Measurements from ENCODE around the gene ZNF385C. TPM values are rescaled to one million over a fixed set of nuclear protein-coding genes. Genes with fewer than 3 reads are reported as not detected.

ZNF385C gene
- total RNA-seq, 1 experiment from 2014 or later = 4.0 TPM

DNA sequence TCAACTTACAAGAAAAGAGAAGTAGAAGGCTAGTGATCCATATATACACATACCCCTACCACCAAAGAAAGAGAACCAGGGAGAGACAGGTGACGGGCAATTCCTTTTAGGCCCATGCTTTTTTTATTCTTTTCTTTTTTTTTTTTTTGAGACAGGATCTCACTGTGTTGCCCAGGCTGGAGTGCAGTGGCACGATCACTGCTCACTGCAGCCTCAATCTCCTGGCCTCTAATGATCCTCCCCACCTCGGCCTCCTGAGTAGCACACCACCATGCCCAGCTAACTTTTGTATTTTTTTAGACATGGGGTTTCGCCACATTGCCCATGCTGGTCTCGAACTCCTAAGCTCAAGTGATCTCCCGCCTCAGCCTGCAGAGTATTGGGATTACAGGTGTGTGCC, 29.1 kb upstream of the ZNF385C start:
- no peak overlapping the region for H3K4me3 Mint-ChIP-seq (ENCODE audit: low read depth, unreplicated experiment)
- intact Hi-C loops (cut with micrococcal nuclease; ENCODE audit: unreplicated experiment) = no loop called here
- no peaks in the 10 kb centered on the region for H3K9me3 Mint-ChIP-seq (ENCODE audit: low read depth, unreplicated experiment)
- BruUV-seq (replicated peaks) = no TSS peak
- CTCF ChIA-PET = interaction anchor here (0.7 kb wide), 1 partner anchor 27 kb away, joined by 7 read pairs; no protein-coding TSS in a partner anchor
- H3K36me3 Mint-ChIP-seq (ENCODE audit: insufficient read depth, unreplicated experiment) = peaks cover 78% of the 10 kb centered on the region
- H3K27ac Mint-ChIP-seq (ENCODE audit: unreplicated experiment) = no peak overlapping the region
- peaks cover 18% of the 10 kb centered on the region for H3K4me1 Mint-ChIP-seq (ENCODE audit: low read depth, unreplicated experiment)
- TF ChIP-seq, protein P1, sequence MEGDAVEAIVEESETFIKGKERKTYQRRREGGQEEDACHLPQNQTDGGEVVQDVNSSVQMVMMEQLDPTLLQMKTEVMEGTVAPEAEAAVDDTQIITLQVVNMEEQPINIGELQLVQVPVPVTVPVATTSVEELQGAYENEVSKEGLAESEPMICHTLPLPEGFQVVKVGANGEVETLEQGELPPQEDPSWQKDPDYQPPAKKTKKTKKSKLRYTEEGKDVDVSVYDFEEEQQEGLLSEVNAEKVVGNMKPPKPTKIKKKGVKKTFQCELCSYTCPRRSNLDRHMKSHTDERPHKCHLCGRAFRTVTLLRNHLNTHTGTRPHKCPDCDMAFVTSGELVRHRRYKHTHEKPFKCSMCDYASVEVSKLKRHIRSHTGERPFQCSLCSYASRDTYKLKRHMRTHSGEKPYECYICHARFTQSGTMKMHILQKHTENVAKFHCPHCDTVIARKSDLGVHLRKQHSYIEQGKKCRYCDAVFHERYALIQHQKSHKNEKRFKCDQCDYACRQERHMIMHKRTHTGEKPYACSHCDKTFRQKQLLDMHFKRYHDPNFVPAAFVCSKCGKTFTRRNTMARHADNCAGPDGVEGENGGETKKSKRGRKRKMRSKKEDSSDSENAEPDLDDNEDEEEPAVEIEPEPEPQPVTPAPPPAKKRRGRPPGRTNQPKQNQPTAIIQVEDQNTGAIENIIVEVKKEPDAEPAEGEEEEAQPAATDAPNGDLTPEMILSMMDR (IDR thresholded peaks at IDR 0.05; ENCODE audit: unreplicated experiment) = no peak
- DNase-seq = no peak
- no peaks in the 10 kb centered on the region for H3K27me3 Mint-ChIP-seq (ENCODE audit: unreplicated experiment)

- Mint-ChIP-seq H3K4me3 (ENCODE audit: low read depth, unreplicated experiment) (no peak overlapping the region), H3K27me3 (ENCODE audit: unreplicated experiment) (no peaks in the 10 kb centered on the region), H3K9me3 (ENCODE audit: low read depth, unreplicated experiment) (no peaks in the 10 kb centered on the region), H3K4me1 (ENCODE audit: low read depth, unreplicated experiment) (peaks cover 16% of the 10 kb centered on the region), H3K36me3 (ENCODE audit: insufficient read depth, unreplicated experiment) (peaks cover 83% of the 10 kb centered on the region), H3K27ac (ENCODE audit: unreplicated experiment) (no peak overlapping the region)
- DNase-seq = no peak
- CTCF ChIA-PET = no interaction called here
- intact Hi-C loops (cut with micrococcal nuclease; ENCODE audit: unreplicated experiment) = no loop called here
- TF ChIP-seq, protein P1 (IDR thresholded peaks at IDR 0.05; ENCODE audit: unreplicated experiment) = no peak
- BruUV-seq (replicated peaks) = no TSS peak
Measured at GRCh38 chr17:42126836-42127235, 28.6 kb upstream of the ZNF385C start.

- no peak overlapping the region for H3K4me3 Mint-ChIP-seq (ENCODE audit: low read depth, unreplicated experiment)
- no peaks in the 10 kb centered on the region for H3K27me3 Mint-ChIP-seq (ENCODE audit: unreplicated experiment)
- no TSS peak for BruUV-seq (replicated peaks)
- H3K4me1 Mint-ChIP-seq (ENCODE audit: low read depth, unreplicated experiment) = peaks cover 7% of the 10 kb centered on the region
- H3K36me3 Mint-ChIP-seq (ENCODE audit: insufficient read depth, unreplicated experiment) = peaks cover 86% of the 10 kb centered on the region
- CTCF ChIA-PET = no interaction called here
- no peak for DNase-seq
- intact Hi-C loops (cut with micrococcal nuclease; ENCODE audit: unreplicated experiment) = no loop called here
- no peak overlapping the region for H3K27ac Mint-ChIP-seq (ENCODE audit: unreplicated experiment)
- TF ChIP-seq, protein P1 (IDR thresholded peaks at IDR 0.05; ENCODE audit: unreplicated experiment) = no peak
- H3K9me3 Mint-ChIP-seq (ENCODE audit: low read depth, unreplicated experiment) = no peaks in the 10 kb centered on the region
Measured at GRCh38 chr17:42125565-42125964, 27.3 kb upstream of the ZNF385C start.

- DNase-seq = no peak
- intact Hi-C loops (cut with micrococcal nuclease; ENCODE audit: unreplicated experiment) = no loop called here
- CTCF ChIA-PET = interaction anchor here (0.6 to 1.0 kb wide), 4 partner anchors 10 to 258 kb away, joined by 3 to 7 read pairs (median 4); no protein-coding TSS in a partner anchor
Measured at GRCh38 chr17:42124256-42124655, 26.0 kb upstream of the ZNF385C start.

More at GRCh38 chr17:42124256-42124655, 26.0 kb upstream of the ZNF385C start:
- Mint-ChIP-seq H3K4me1 (ENCODE audit: low read depth, unreplicated experiment) (peaks cover 17% of the 10 kb centered on the region), H3K27me3 (ENCODE audit: unreplicated experiment) (no peaks in the 10 kb centered on the region), H3K36me3 (ENCODE audit: insufficient read depth, unreplicated experiment) (peaks cover 89% of the 10 kb centered on the region), H3K4me3 (ENCODE audit: low read depth, unreplicated experiment) (no peak overlapping the region), H3K27ac (ENCODE audit: unreplicated experiment) (no peak overlapping the region), H3K9me3 (ENCODE audit: low read depth, unreplicated experiment) (no peaks in the 10 kb centered on the region)
- BruUV-seq (replicated peaks) = no TSS peak
- TF ChIP-seq, protein P1 (IDR thresholded peaks at IDR 0.05; ENCODE audit: unreplicated experiment) = peak; percentile 14
